ENCODE results near the gene HNF1B. TPM values are rescaled to one million over a fixed set of nuclear protein-coding genes. Genes with fewer than 3 reads are reported as not detected.

The HNF1B gene
- total RNA-seq, 1 donor from 2014 or later, result not detected

DNA sequence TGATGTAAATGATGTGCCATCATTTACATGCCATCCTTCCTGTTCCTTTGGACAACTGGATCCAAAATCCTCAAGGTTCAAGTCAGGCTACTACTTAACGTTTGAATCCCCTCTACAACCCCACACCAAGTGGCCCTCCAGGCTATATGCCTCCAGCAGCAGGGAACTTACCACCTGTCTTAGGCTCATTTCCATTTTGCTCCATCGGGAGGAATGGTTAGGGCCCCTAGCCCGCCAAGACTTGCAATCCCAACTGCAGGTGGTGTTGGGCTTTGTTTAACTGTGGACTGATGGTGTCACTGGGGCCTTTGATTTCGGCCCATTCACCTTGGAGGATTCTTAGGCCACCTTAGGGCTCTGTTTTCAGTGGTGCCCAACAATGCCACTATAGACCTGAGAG lies 9.7 kb downstream of the HNF1B start:
- no peak for DNase-seq (ENCODE audit: low read depth in 2 of 2)

DNA sequence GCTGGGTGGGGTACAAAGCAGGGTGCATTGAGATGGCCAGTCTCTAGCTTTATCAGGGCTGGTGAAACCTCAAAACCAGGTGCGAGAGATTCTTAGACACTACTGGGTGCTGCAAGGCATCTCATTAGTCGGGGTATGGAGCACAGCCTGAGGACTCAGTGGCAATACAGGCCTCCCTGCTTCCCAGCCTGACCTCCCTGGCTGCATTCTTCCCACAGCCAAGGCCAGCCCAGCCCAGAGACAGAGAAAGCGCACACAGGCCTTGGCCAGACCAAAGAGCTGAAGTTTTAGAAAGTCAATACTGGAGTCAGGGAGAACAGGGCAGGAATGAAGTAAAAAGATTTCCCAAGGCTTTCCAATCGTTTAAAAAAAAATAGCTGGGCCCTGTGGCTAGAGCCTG lies 12.5 kb downstream of the HNF1B start:
- no peak for DNase-seq (ENCODE audit: low read depth in 2 of 2)

DNA sequence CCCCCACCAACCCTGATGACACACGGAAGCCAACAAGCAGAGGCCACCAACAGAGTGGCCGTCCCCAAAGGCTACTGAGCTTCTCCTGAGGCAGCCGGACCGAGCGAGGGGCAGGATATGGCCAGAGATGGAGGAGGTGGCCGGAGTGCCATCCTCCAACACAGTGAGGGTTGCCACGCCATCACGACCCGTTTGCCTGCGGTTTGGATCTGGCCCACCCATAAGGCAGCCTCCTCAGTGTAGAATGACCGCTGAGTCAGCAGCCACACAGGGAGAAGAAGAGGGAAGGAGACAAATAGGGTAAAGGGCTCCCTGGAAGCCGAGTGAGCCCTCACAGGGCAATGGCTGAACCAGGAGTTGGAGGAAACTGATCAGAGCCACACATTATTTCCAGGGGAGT lies 13.8 kb downstream of the HNF1B start:
- DNase-seq (ENCODE audit: low read depth in 2 of 2), result no peak

DNA sequence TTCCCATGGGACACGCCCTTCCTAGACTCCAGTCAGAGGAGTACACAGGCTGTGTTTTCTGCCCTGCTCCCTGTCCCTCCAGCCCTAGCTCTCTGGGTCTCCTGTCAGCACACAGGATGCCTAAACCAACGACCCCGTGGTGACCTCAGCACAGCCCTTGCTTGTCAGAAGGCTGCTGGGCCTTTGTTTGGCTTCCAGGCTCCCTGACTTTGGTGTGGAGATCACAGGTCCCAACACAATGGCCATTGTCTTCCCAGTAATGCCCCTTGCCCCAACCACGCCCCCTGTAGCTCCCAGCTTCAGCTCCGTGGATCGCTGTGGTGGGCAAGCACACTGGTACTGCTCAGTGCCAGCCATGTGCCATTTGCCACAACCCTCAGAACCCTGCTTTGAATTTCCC lies 15.0 kb downstream of the HNF1B start:
- no peak for DNase-seq (ENCODE audit: low read depth in 2 of 2)

DNA sequence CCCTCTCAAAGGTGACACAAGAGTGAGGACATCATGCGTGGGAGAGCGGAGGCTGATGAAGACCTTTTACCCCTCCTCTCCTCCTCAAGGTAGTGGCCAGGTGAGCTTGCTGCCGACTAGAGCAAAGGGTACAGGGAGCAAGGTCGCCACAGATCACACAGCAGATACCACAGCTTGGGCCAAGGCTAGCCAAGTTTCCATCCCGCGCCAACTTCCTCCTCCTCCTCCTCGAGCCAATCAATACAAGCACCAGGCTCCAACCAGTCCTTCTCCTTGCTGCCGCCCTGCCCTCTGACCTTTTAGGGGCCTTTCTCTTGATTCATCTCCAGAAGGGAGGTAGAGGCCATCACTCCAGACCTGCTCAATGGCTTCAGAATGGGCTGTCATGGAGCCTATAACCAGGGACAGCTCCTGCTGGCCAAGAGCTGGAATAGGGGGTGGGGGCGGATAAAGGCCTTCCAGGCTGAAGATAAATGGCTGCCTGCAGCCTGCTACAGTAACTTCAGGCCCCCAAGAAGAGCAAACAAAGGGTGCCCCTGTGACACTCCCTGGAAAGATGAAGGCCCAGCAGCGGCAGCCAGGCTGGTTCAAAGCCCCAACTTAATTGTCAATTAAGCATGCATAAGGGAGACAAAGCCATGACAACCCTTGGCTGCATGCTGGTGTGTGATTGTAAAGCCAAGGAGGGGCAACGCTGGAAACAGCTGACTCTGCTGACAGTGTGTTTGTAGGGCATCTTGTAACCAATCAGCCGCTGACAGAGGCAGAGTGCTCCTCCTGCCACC lies 17.8 kb downstream of the HNF1B start:
- no peak for DNase-seq (ENCODE audit: low read depth in 2 of 2)

DNA sequence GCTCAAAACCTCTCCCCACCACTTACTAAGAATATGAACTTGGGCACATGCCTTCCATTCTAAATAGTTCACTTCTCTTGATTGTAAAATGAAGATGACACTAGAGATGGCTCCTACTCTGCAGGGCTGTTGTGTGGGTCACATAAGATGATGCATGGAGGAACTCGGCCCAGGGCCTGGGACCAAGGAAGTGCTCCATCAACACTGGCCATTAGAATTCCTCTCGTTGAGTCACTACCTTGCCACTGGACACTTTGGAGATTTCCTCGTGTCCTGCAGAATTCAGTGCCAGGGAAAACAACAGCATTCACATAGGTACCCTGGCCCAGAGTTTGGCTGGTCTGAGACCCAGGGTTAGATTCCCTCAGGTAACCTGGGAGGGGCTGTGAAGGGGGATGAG lies 18.6 kb downstream of the HNF1B start:
- no peak for DNase-seq (ENCODE audit: low read depth in 2 of 2)

DNA sequence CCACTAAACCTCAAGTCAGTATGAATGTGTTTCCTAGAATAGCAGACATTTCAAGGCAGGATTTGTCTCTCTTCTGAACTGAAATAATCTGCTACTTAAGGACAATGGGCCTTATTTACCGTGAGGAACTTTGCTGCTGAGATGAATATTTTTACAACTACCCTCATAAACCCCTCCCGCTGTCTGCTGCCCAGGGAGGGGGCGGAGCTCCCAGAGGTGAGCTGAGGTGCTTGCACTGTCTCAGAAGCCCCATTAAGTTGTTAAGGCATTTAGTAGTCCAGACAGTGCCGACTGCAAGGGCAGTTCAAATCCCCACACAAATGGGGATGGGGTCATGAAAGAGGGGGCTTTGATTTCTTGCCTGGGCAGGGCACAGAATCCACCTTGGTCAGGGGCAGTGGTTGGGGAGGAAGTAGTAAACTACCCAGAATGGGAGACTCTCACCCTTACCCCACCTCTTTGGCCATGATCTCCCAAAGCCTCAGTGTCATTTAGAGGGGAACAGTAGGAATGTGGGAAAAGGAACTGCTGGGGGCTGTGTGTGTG lies 19.2 kb downstream of the HNF1B start:
- DNase-seq (ENCODE audit: low read depth in 2 of 2), result no peak

DNA sequence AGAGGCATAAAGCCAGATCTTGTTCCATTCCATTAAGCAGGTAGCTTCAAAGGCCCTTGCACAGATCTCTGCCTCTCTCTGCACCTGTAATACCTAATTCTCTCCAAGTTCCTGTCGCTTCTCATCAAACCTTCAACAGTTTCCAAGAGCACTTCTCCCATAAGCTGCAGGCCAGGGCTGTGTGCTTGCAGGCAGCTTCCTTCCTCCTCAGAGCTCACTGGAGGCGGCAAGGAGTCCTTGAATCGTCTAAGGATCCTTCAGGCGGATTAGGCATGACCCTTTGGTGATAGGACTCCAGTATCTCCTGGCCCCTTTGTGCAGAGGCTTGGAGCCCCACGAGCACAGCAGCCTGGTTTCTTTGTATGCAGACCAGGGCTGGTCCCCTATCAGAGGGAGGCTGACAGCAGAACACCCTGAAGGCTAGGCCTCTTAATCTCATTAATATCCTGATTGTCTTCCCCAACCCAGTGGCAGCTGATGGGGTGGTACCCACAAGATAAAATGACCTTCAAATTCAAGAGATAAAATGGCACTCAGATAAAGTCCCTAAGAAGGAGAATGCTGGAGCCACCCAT lies 19.8 kb downstream of the HNF1B start:
- DNase-seq (ENCODE audit: low read depth in 2 of 2), result no peak

DNA sequence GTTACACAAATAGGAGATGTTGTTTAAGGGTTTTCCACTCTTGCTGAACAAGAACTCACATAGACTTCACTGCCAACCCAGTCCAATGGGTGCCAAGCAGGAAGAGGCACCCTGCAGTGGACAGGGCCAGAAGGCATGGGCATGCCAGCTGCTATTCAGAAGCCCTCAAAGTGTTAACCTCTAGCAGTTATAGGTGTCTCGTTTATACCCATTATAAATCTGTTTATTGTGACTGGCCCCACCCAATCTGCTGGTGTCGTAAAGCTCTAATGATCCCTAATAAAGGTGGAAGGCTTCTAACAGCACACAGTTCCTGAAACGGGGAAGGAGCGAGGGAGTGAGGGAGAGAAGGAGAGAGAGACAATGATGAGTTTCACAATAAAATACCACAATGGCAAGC lies 23.9 kb downstream of the HNF1B start:
- no peak for DNase-seq (ENCODE audit: low read depth in 2 of 2)

DNA sequence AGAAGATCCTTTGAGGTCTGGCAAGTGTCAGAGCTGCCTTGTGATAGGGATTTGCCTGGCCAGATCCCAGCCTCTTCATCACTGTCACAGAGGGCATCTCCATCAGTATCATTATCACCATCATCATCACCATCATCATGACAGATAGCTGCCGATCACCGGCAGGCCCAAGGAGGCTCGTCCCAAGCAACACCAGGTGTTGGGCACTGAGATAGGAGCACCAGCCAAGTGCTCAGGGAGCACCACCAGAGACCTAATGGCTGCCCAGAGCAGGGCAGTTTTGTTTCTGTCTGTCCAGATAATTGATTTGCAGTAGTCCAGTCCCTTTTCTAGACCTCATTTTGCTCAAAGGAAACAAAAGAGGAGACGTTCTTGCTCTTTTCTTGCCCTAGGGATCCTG lies 25.0 kb downstream of the HNF1B start:
- DNase-seq (ENCODE audit: low read depth in 2 of 2), result no peak

DNA sequence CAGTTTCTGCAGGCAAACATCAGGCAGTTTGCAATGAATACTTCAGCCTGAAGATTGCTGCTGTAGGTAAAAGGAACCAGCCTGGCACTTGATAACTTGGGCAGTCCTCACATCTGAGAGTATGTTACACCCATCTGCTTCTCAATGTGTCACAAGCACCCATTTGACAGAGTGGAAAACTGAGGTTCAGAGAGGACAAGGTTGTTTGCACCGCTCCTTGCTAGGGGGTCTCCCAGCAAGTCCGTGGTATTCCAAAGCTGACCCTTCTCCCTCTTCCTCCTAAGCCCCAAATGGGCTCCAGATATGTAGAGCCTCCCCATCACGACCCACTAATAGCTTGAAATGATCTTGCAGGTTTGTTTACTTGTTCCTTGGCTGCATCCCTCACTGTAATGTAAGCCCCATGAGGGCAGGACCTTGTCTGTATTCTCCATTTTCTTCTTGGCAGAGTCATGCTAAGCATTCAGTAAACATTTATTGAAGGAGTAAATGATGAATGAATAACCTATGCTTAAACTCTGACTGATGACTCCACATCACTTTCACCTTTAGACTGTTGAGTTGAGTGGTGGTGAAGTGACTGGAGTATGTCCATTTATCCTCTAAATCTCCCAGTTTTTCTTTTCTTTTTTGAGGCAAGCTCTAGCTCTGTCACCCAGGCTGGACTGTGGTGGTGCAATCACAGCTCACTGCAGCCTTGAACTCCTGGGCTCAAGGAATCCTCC lies 26.4 kb downstream of the HNF1B start:
- DNase-seq (ENCODE audit: low read depth in 2 of 2), result no peak

DNA sequence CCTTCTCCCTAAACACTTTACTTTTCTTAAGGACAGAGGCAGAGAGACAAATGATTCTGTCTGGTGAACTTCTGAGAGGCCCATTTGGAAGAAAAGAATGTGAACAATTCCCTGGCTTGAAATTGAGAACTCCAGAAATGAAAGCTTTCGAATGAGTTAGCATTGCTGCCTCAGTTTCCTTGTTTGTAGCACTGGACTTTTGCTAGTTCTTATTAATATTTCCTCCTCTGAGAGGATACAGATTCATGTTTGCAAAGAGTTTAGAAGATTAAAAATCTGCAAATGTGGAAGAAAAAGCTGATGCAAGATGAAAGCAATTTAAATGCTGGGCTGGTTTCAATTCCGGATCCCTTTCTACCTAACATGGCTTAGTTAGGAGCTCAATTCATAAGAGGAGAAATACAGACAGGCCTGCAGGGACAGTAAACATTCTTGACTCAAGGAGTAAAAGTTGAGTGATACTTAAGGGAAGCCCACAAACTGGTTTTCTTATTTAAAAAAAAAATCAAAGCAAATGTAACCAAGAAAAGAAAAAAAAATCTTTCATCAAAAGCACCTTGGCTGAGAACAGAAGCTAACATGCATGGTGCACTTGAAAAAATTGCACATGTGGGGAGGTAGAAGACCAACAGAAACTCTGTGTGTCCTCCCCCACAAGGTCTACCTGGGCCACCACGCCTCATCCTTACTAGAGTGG lies 27.1 kb downstream of the HNF1B start:
- DNase-seq (ENCODE audit: low read depth in 2 of 2), result no peak

DNA sequence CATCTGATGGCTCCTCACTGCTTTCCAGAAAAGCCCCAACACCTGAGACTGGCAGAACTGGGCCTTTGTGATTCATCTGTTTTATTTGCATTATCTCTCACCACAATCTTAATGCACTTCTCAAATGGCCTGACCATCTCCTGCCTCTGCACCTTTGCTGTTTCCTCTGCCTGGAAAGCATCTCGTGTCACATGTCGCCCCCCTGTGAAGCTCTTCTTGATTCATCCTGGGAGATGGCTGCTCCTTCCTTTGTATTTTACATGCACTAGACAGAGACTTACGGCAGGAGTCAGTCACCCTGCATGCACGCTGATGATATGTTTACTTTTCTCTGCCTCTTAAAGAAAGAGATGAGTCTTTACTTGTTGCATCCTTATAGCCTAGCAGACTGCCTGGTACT lies 30.0 kb downstream of the HNF1B start:
- DNase-seq (ENCODE audit: low read depth in 2 of 2), result no peak

DNA sequence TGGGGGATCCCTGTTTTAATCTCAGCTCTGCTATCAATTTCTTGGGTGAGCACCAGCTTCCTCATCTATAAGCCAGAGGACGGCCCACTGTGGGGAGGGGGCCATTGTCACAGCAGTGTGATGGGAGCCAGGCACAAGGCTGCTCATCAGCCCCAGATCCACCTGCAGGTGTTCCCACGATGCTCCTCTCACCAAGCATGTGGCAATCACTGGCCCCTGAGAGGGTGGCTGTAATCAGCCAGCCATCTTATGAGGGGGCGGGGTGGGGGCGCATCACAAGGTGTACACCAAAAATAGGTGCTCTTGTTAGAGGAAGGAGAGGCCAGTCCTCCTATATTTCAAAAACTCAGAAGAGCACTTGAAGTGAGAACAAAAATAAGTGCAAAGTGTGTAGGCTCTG lies 31.2 kb downstream of the HNF1B start:
- no peak for DNase-seq (ENCODE audit: low read depth in 2 of 2)

DNA sequence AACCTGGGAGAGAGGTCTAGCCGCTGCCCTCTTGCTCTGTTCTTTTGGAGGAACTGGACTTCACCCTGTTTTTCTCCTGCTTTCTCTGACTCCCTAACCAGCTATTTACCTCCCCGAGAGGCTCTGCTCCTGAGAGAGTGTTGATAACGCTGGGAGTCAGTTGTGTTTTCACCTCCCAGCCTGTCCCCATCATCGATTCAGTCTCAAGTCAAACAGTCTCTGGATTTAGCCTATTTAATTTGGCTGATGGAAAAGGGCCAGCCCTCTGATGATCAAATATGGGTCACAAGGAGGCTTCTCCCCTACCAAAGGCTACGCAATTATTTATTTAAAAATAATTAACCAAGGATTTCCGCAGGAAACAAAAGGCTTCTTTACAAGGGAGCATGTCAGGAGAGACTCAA lies 31.8 kb downstream of the HNF1B start:
- no peak for DNase-seq (ENCODE audit: low read depth in 2 of 2)

DNA sequence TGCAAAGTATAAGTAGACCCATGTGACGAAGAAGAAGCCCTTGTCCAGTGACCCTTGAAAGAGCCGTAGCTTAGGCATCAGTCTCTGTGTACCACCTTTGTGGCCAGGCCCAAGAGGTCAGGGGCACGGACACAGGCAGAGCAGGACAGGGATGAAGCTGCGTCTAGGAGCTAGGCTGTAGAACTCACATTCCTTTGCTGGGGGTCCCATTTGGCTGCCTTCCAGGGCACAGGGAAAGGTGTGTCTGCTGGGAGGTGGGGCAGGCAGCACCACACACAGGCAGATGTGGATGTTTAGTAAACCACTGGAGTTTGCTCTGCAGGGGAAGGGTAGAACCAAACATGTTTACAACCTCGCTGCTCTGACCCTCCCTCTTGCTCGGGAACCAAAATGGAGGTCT lies 33.7 kb downstream of the HNF1B start:
- no peak for DNase-seq (ENCODE audit: low read depth in 2 of 2)

DNA sequence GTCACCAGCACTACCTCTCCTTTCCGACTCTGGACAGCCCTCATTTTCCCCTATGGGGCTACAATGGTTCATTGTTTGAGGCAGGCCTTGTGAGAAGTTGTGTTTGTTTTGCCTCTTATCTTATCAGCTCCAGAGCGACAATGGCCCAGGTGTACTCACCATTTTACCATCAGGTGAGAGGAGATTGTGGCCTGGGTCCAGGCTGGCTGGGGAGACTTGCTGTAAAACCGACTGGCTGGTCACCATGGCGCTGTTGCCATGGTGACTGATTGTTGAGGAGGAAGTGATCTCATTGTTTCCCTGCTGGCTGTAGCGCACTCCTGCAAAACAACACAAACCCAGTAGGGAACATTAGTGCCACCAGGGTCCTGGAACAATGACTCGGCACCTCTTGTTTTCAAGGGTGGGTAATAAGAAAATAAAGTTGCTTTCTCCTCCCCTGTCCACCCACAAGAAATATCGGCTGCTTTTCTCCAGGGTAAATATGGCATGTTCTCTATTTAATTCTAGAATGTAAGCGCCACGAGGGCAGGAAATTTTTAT lies 34.4 kb downstream of the HNF1B start:
- DNase-seq (ENCODE audit: low read depth in 2 of 2), result peak; percentile 90 to 92

DNA sequence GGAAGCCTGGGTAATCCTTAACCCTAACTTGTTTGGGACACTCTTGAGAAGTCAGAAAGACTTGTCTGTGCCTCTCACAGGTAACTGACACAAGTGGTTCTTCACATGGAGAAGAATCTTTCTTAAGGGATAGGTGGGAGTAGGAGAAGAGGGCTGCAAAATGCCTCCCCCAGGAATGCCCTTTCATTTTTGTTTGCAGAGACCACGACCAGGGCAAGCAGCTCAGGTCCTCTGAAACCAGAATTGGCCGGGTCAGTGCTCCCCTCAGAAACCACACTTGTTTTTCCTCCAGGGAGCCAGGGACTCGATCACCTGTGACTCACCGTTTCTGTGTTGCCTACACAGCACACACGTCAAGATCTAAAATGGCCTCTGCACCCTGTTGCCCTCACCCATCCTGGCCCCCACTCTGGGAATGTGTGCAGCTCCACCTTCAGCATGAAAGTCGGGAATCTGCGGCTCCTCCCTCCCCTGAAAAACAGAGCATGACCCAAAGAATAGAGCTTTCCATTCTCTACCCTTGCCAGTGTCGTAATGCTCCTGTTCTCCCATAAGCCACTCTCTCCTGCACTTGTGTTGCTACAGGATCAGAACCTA lies 36.1 kb downstream of the HNF1B start:
- DNase-seq (ENCODE audit: low read depth in 2 of 2), result peak in 1 of 2 donors; percentile 4

DNA sequence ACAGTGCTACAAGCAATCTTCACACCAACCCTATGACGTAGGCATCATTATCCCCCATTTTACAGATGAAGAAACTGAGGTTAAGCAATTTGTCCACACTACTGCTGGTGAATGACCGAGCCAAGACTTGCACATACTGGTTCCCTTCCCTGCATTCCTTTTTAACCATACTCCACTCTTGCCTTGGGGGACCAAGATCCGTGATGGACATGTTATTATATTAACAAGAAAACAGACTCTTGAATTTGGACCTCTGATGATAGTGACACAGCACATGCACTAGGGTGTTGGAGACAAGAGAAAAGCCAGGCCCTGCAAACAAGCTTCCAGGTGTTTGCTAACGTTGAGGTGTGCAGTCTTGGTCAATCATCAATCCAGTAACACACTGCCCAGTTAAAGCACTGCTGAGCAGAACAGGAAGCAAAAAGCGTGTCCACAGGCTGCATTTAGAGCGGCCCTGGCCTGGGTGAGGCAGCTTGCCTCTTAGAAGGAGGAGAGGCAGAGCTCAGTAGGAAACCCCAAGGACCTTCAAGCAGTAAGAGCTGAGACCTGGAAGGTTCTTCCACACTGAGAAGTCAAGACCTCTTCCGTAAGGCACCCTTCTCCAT lies 36.7 kb downstream of the HNF1B start:
- no peak for DNase-seq (ENCODE audit: low read depth in 2 of 2)

DNA sequence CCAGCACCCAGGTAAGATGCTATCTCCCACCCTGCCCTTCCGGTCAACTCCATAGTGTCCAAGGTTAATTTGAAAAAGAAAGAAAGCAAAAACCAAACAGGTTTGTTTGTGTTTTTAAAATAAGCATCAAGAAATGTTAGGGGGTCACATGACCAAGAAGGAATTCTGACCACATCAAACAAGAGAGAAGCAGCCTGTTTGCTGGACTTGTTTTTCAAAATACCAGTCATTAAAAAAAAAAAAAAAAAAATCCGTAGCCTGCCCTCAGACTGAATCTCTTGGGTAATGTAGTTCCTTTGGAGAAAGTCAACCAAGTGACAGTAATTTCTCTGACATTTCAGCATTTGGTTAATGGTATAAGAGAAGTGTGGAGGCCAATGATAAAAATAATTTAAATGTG lies 38.4 kb downstream of the HNF1B start:
- DNase-seq (ENCODE audit: low read depth in 2 of 2), result no peak

DNA sequence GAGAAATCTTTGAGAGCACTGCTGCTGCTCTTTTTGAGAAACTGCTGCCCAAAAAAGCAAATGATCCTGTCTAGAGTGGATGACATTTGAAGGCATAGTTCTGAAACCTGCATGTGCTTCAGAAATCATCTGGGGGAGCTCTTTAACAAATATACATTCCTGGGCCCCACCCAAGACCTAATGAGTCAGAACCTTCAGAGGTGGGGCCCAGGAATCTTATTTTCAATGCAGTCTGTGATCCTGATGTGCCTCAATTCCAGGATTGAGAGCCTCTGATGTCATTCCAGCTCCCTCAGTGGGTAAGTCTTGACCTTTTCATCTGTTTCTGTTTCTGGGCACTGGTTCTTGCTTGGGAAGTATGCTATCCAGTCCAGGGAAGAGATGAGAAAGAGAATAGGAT lies 42.3 kb downstream of the HNF1B start:
- no peak for DNase-seq (ENCODE audit: low read depth in 2 of 2)

Data from dermis microvascular lymphatic vessel endothelial cell (primary cell).